Stimulated activated CD4-positive, alpha-beta T cell treated with anti-CD3 and anti-CD28 coated beads, Interleukin-1b, Interleukin-23, amount 100 ng/mL, for 48 hours (primary cell): ENCODE data around the gene PTPRN2.
"Not testable (repeated sequence)": the region's sequence is repeated elsewhere in the genome, so short reads cannot be mapped to it uniquely, and the experiment has no call there.

ENCODE experiments used
- DNase-seq: peaks from one replicate; pipeline ENCODE4 v3.0.0-alpha.2; 2020

The PTPRN2 gene

DNA sequence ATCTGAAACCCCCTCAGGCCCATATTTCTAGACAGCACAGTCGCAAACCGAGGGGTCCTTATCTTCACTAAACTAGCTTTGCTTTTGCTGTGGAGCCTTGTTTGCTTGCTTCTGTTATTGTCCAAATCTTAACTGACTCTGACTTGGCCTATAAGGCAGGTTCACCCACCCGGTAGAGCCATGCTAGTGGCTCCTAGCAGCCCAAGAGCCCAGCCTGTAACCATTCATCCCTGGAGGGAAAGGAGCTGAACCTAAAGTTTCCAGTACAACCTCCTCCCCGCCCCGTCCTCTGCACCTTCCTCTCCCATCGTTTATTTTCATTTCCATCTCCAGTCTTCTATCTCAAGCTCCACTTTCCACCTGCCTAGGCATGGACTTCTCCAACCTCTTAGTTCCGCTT lies 345.7 kb downstream of the PTPRN2 start:
- DNase-seq: no peak

DNA sequence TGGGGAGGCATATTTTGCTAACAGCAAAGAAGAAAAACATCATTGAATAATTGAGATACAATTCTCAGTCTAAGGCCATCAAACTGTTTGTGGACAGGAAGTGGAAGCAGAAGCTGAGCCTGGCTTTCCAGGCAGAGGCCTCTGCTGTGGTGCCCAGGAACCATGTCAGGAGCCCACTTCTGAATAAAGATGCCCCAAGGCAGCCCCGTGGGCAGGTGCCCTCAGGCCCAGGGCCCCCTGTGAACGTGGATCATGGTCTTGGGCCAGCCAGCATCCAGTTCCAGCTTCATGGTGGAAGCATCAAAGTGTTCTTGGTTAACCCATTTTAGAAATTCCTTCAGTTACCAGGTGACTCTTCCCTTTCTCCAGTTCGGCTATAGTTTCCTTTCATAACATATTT lies 346.8 kb downstream of the PTPRN2 start:
- no peak for DNase-seq

GRCh38 chr7:158239290-158239981 lies 348.2 kb downstream of the PTPRN2 start:
- DNase-seq: no peak

DNA sequence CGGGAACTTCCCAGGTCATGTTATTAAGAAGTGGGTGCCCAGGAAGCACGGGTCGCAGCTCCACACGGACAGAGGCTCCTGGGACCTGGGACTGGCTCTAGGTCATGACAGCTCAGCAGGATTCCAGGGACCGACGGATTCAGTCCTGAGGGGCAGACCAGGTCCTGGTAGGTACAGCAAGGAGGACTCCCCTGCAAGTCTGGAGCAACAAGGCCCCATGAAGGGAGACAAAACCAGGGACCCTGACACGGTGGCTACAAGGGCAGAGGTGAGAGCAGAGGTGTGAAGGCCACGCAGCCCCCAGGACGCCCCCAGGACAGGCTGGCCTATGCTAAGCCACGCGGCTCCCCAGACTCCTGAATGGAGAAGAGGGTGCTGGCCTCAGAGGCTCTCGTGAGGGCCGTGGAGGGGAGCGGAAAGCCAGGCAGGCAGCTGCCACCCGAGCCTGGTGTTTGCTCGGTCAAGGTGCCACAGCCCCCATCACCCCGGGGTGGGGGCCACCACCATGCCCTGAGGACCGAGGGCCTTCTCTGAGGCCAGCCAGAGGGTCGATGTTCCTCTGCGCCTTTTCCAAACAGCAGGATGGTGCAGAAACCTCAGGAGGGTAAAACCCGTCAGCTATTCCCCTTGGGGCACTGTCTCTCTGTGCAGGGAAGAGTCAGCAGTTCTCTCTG lies 348.9 kb downstream of the PTPRN2 start:
- DNase-seq: no peak

- no peak for DNase-seq
Measured at GRCh38 chr7:158237672-158238335, 349.8 kb downstream of the PTPRN2 start.

DNA sequence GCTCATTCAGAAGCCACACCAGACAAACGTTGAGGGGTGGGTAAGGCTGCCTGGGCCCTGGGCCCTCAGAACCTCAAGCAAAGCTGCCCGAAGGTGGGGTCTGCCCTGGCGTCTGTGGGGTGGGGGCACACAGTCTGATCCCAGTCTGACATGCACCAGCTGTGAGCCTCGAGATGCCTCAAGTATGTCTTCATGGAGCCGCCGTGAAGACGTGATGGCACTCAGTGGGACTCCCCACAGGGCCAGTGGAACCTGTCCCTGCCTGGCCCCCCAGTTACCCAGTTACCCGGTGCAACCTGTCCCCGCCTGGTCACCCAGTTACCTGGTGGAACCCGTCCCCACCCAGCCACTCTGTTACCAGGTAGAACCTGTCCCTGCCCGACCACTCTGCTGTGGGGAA lies 351.2 kb downstream of the PTPRN2 start:
- DNase-seq: no peak

DNA sequence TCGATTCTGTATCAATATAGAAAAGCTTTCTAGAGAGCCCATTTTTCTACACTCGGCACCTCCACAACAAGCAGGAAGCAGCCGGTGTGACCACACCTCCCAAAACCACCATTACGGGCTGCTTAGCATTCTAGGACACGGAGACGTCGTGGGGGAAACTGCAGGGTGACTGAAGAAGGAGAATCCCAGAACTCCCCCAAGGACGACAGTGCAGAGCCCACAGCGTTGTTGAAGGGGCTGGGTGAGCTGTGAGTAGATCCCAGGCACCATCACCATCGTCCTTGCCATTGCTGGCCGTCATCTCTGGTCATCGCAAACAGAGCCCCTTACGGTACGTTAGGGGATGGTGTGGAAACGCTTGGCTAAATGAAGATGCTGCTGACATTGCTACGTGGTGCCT lies 351.8 kb downstream of the PTPRN2 start:
- DNase-seq: no peak

DNA sequence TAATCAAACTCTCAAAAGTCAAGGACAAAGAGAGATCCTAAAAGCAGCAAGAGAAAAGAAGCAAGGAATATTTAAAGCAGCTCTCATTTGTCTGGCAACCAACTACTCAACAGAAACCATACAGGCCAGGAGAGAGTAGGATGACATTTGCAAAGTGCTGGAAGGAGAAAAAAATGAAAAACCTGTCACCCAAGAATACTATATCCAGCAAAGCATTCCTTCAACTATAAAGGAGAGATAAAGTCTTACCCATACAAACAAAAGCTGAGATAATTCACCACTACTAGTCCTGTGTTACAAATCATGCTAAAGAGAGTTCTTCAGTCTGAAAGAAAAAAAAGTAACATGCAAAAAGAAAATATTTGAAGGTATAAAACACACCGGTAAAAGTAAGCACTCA lies 357.7 kb downstream of the PTPRN2 start:
- DNase-seq: no peak

DNA sequence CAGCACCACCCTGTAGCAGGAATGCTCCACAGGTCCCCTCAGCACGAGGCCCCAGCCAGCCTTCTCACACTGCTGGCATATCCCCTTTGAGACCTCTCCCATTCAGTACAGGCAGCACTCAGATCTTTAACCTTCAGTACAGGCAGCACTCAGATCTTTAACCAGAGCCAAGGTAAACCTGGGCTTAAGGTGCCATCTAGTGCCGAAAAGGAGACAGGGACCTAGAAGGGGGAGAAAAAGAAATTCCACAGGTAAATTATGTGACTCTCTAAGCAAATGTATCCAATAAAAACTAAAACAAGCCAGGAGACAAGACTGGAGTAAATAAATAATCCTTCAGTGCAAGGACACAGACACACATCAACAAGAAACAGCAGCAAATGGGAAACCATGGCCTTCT lies 358.6 kb downstream of the PTPRN2 start:
- DNase-seq: no peak

- no peak for DNase-seq
Measured at GRCh38 chr7:158228131-158228530, 359.5 kb downstream of the PTPRN2 start.

- DNase-seq: no peak
Measured at GRCh38 chr7:158227258-158227984, 360.2 kb downstream of the PTPRN2 start.

DNA sequence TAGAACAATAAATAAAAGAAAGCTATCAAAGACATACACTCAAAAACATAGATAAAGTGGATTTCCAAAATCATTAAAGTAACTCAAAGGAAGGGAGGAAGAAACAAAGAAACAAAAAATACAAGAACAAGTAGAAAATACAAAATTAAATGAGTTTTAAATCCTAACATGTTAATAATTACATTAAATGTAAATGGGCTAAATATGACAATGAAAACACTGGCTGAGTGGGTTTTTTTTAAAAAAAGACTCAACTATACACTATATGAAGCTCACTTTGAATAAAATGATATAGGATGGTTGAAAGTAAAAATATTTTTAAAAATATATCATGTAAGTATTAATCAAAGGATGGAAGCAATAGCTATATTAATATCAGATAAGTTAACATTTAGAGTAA lies 371.4 kb downstream of the PTPRN2 start:
- DNase-seq: no peak

DNA sequence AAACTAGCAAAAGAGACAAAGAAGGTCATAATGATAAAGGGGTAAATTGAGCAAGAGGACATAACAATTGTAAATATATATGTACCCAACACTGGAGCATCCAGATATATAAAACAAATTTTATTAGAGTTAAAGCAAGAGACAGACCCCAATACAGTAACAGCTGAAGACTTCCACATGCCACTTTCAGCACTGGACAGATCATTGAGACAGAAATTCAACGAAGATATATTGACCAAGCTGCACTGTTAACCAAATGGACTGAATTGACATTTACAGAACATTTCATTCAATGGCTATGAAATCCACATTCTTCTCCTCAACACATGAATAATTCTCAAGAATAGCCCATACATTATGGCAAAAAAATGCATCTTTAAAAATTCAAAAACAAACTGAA lies 378.2 kb downstream of the PTPRN2 start:
- DNase-seq: no peak

GRCh38 chr7:158206341-158206740 lies 381.3 kb downstream of the PTPRN2 start:
- DNase-seq: no peak

- no peak for DNase-seq
Measured at GRCh38 chr7:158204453-158204852, 383.2 kb downstream of the PTPRN2 start.

GRCh38 chr7:158203948-158204347 lies 383.7 kb downstream of the PTPRN2 start:
- DNase-seq: not testable (repeated sequence)

DNA sequence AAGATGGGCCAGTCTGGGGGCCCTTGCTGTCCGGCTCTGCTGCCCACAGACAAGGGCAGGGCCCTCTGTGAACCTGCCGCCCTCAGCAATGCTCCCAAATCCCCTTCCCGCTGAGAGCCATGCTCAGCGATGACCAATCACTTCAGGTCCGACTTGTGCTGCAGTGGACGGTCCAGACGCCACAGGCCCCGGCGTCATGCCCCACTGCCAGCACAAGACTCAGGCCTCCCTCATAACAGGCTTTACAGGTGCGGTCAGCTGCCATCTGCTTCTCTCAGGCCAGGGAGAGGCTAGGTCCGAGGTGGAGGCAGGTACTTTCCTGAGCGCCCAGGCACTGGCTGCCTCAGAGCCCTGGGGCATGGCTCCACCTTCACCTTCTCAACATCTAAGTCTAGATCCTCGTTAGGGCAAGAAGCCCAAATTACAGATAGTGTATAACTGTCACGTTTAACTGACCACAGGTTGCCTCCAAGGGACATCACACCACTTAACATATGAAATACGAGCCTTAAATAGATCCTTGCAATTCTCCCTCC lies 393.2 kb downstream of the PTPRN2 start:
- DNase-seq: no peak

DNA sequence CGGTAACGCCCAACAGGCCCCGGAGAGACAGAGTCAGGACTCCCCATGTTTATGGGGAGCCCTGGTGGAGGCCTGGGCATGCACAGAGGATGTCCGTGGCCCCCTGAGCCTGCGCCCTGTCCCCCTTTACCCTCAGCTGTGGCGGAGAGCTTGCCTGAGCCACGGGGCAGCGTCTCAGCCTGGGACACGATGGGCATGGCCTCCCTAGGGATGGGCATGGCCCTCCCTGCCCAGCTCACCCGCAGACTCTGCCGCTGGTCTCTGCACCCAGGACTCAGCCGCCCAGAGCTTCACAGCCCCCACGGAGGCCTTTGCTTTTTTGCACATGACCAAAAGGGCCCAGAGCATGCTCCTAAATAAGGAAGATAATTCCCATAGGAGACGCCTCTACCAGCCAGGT lies 394.2 kb downstream of the PTPRN2 start:
- no peak for DNase-seq

DNA sequence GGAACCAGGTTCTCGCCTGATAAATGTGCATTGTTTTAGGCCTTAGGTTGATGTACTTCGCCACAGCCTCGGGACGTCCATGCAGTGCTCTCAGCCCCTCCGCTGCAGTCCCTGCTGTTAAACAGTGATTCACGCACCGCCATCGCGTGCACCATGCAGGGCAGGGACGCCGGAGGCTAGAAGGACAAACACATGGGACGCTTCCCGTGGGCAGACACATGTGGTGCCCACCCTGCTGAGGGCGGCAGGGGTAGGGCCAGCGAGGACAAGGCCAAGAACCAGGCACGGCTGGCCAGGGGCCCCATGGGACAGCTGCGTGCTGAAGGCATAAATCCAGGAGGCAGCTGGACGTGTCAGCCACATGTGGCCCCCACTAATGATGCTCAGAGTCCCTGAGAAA lies 394.7 kb downstream of the PTPRN2 start:
- DNase-seq: no peak

GRCh38 chr7:158192184-158192835 lies 395.3 kb downstream of the PTPRN2 start:
- DNase-seq: no peak

DNA sequence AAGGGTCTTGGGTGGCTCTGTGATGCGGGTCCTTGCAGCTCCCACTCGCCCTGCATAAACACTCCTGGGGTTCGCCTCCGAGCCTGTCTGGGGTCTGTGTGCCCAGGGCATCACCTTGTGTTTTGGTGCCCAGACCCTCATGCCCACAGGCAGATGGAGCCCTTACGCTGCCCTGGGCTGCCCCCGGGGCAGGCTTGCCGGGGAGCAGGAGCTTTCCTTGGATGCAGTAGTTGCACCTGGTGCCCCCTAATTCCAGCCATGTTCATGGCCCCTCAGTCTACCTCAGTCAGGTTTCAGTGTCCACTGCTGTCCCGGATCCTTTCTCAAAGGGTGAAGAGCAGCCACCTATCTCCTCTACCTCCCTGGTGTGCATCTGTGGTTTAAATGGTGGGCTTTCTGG lies 396.0 kb downstream of the PTPRN2 start:
- DNase-seq: no peak

- DNase-seq: no peak
Measured at GRCh38 chr7:158190756-158191155, 396.9 kb downstream of the PTPRN2 start.

GRCh38 chr7:158188676-158189075 lies 398.9 kb downstream of the PTPRN2 start:
- no peak for DNase-seq
